GM12878 (cell line): Measurements from ENCODE around the gene CTRL. TPM values are rescaled to one million over a fixed set of nuclear protein-coding genes. Genes with fewer than 3 reads are reported as not detected.

ENCODE experiments used
- CBX3 ChIP-seq: fragments of 200-600 bp; sonication (generic); IDR thresholded peaks from 2 replicates; pipeline ENCODE4 v1.6.1; 2016; ENCODE audit warnings: low read depth, borderline replicate concordance
- CHD1 ChIP-seq: IDR thresholded peaks from 2 replicates; pipeline ENCODE4 v1.6.1; 2012; ENCODE audit warnings: low read depth, low read length, improper control_type of control experiment
- CHD4 ChIP-seq: fragments of 200-600 bp; sonication (generic); IDR thresholded peaks from 2 replicates; pipeline ENCODE4 v1.6.1; 2016; ENCODE audit warnings: mild to moderate bottlenecking
- E2F4 ChIP-seq: IDR thresholded peaks from 2 replicates; pipeline ENCODE4 v1.6.1; 2012; ENCODE audit warnings: low read depth, low read length, improper control_type of control experiment
- EGR1 ChIP-seq, 2 experiments: IDR thresholded peaks; 1 replicate in 1 of 2; 2 replicates in 1 of 2; pipeline ENCODE4 v1.6.1; 2011 to 2012; ENCODE audit warnings: low read depth in 2 of 2, low read length in 2 of 2, borderline replicate concordance in 1 of 2, mild to moderate bottlenecking in 1 of 2, moderate library complexity in 1 of 2
- ETV6 ChIP-seq, 2 experiments: fragments of 450-650 bp in 1 of 2; IDR thresholded peaks in 1 of 2; conservative IDR thresholded peaks in 1 of 2; 2 replicates each; pipeline ENCODE4 v1.6.1; 2014; ENCODE audit warnings: antibody characterized with exemption in 1 of 2, borderline replicate concordance in 1 of 2, low read depth in 1 of 2, mild to moderate bottlenecking in 1 of 2, moderate library complexity in 1 of 2
- EZH2 ChIP-seq: IDR thresholded peaks from 2 replicates; pipeline ENCODE4 v1.6.1; 2012; ENCODE audit warnings: low read depth, mild to moderate bottlenecking, control low read depth, inconsistent platforms, low read length, borderline replicate concordance; ENCODE audit not compliant: control insufficient read depth
- FOS ChIP-seq: IDR thresholded peaks from 3 replicates; pipeline ENCODE4 v1.6.1; 2011; ENCODE audit warnings: borderline replicate concordance; ENCODE audit not compliant: insufficient read length; ENCODE audit errors: extremely low read depth
- FOXK2 ChIP-seq: fragments of 450-650 bp; IDR thresholded peaks from 2 replicates; pipeline ENCODE4 v1.6.1; 2017; ENCODE audit warnings: mild to moderate bottlenecking, moderate library complexity
- GABPA ChIP-seq: IDR thresholded peaks from 2 replicates; pipeline ENCODE4 v1.6.1; 2014; ENCODE audit warnings: antibody characterized with exemption, low read depth, mild to moderate bottlenecking, inconsistent platforms
- MLLT1 ChIP-seq: fragments of 450-650 bp; IDR thresholded peaks from 2 replicates; pipeline ENCODE4 v1.6.1; 2016; ENCODE audit warnings: mild to moderate bottlenecking
- PBX3 ChIP-seq: IDR thresholded peaks from 2 replicates; pipeline ENCODE4 v1.6.1; 2011; ENCODE audit warnings: mild to moderate bottlenecking, low read depth, low read length, moderate library complexity; ENCODE audit not compliant: insufficient replicate concordance
- RAD21 ChIP-seq: IDR thresholded peaks from 2 replicates; pipeline ENCODE4 v1.6.1; 2011; ENCODE audit warnings: mild to moderate bottlenecking, low read depth, low read length, moderate library complexity; ENCODE audit not compliant: insufficient read depth
- RCOR1 ChIP-seq: conservative IDR thresholded peaks from 2 replicates; pipeline ENCODE4 v1.6.1; 2012; ENCODE audit warnings: low read depth, low read length, improper control_type of control experiment
- RELB ChIP-seq: fragments of 450-650 bp; IDR thresholded peaks from 2 replicates; pipeline ENCODE4 v1.6.1; 2017; ENCODE audit warnings: low read depth, mild to moderate bottlenecking, moderate library complexity
- SMARCA5 ChIP-seq: fragments of 450-650 bp; IDR thresholded peaks from 2 replicates; pipeline ENCODE4 v1.6.1; 2017; ENCODE audit warnings: mild to moderate bottlenecking
- SP1 ChIP-seq: IDR thresholded peaks from one replicate; pipeline ENCODE4 v1.6.1; 2011; ENCODE audit warnings: low read depth, low read length
- SREBF2 ChIP-seq: IDR thresholded peaks from 2 replicates; pipeline ENCODE4 v1.6.1; 2012; ENCODE audit warnings: mild to moderate bottlenecking, low read length
- SUZ12 ChIP-seq: fragments of 200-600 bp; sonication (generic); IDR thresholded peaks from one replicate; pipeline ENCODE4 v1.6.1; 2018; ENCODE audit warnings: antibody characterized with exemption, mild to moderate bottlenecking; ENCODE audit not compliant: unreplicated experiment
- TAF1 ChIP-seq: IDR thresholded peaks from 2 replicates; pipeline ENCODE4 v1.6.1; 2011; ENCODE audit warnings: mild to moderate bottlenecking, low read depth, low read length, borderline replicate concordance
- TCF12 ChIP-seq: IDR thresholded peaks from 2 replicates; pipeline ENCODE4 v1.6.1; 2011; ENCODE audit warnings: low read depth, mild to moderate bottlenecking, low read length
- USF1 ChIP-seq: IDR thresholded peaks from 2 replicates; pipeline ENCODE4 v1.6.1; 2011; ENCODE audit warnings: borderline replicate concordance, low read depth, mild to moderate bottlenecking, moderate library complexity, mixed read lengths, low read length; ENCODE audit not compliant: insufficient read depth; ENCODE audit errors: extremely low read length
- ZZZ3 ChIP-seq: IDR thresholded peaks from 2 replicates; pipeline ENCODE4 v1.6.1; 2011; ENCODE audit warnings: low read depth; ENCODE audit not compliant: control insufficient read depth, insufficient read length
- polyA plus RNA-seq, 11 experiments: library from polyadenylated mRNA; depleted of rRNA in 4 of 11; unstranded in 6 of 11; stranded (reverse) in 5 of 11; fragments of >200 nt; fragmentation: Nextera tagmentation in 4 of 11; fragmentation: Illumina TruSeq in 1 of 11; extraction: Ambion mirVana in 4 of 11; extraction: Trizol in 1 of 11; gene quantifications; 1 replicate in 1 of 11; 2 replicates in 10 of 11; pipeline versions ENCODE4 v1.2.1 to v1.2.3, GENCODE V29; 2011 to 2016; ENCODE audit warnings: inconsistent platforms in 2 of 11, missing spikeins in 2 of 11, low read depth in 1 of 11
- total RNA-seq, 4 experiments: library from RNA; depleted of rRNA in 3 of 4; stranded (reverse); fragments of >200 nt in 3 of 4; fragmentation: Illumina TruSeq in 1 of 4; extraction: Trizol in 1 of 4; gene quantifications; 2 replicates each; pipeline versions ENCODE4 v1.2.1 to v1.2.3, GENCODE V29; 2013 to 2021

CTRL gene
- total and polyA plus RNA-seq, 10 of the 15 experiments (the other 5 are each of a cell fraction or from before 2014, with no cell fraction given) = 1.1 to 4.9 (median 2.6) TPM

GRCh38 chr16:67968400-67969253 lies 37.0 kb upstream of the CTRL start, which contains the start of gene SLC12A4 (continued):
- TF ChIP-seq CHD1 = no peak
- TF ChIP-seq ZZZ3 = no peak
- TF ChIP-seq FOXK2 = no peak
- 0 out of 2 replicates have a peak, but pooled peaks have one; percentile 52 for TF ChIP-seq MLLT1
- TF ChIP-seq RCOR1 = peak; percentile 73; the same call in 1 of the 2 replicates
- TF ChIP-seq TAF1 = peak; percentile 66; the same call in 1 of the 2 replicates
- TF ChIP-seq E2F4 = peak; percentile 80
- TF ChIP-seq TCF12 = no peak
- no peak for TF ChIP-seq CBX3
- TF ChIP-seq SP1 = peak; percentile 49
- TF ChIP-seq FOS = no peak
- no peak for TF ChIP-seq SREBF2
- TF ChIP-seq ETV6 (conservative IDR thresholded peaks at IDR 0.05 in 1 of 2, IDR thresholded peaks at IDR 0.05 in 1 of 2; ENCODE audit: borderline replicate concordance in 1 of 2, low read depth in 1 of 2) = no peak
- TF ChIP-seq EZH2 = no peak
- TF ChIP-seq GABPA = no peak
- no peak for TF ChIP-seq RAD21
- TF ChIP-seq SMARCA5 = peak; percentile 100
- TF ChIP-seq USF1 = no peak
- no peak for TF ChIP-seq PBX3
- peak; percentile 43; the same call in 1 of the 2 replicates for TF ChIP-seq CHD4
- peak in 1 of 2 experiments; percentile 90; a peak in 2 of 3 replicates for TF ChIP-seq EGR1 (IDR thresholded peaks at IDR 0.05; ENCODE audit: borderline replicate concordance in 1 of 2, low read depth in 2 of 2, low read length in 2 of 2)
- no peak for TF ChIP-seq SUZ12
- TF ChIP-seq RELB = peak; percentile 67
